ENCODE measurements around the gene LRRC71.

GRCh38 chr1:156901590-156901900 is 18.9 kb upstream of the LRRC71 start:
- TF ChIP-seq CTCF (IDR thresholded peaks at IDR 0.05) (no peak), POLR2A (IDR thresholded peaks at IDR 0.05) (no peak)
